GM12878 (cell line): Measurements from ENCODE around the gene FAM185A. TPM values are rescaled to one million over a fixed set of nuclear protein-coding genes. Genes with fewer than 3 reads are reported as not detected.
"Not testable (repeated sequence)": the region's sequence is repeated elsewhere in the genome, so short reads cannot be mapped to it uniquely, and the experiment has no call there.

Experiments used
- ATAC-seq: fragments of 200-7000 bp; cut with Tn5 transposase; 3 replicates; pipeline ENCODE4 v1.9.1; 2020; ENCODE audit warnings: mild to moderate bottlenecking, moderate library complexity
- BruUV-seq: library from RNA; stranded (reverse); fragments of 400-500 nt; replicated peaks from 2 replicates; lab custom pipeline; 2021; lab: Mats Ljungman, UMichigan
- CTCF ChIA-PET: fragments of 300-600 bp; sonication (Branson Sonifier 250); formaldehyde crosslinking; extraction: SDS; loops from one replicate; lab custom pipeline; 2021; ENCODE audit warnings: inconsistent platforms; lab: Yijun Ruan, JAX
- POLR2A ChIA-PET: fragments of 350-600 bp; formaldehyde crosslinking; extraction: SDS; loops from one replicate; lab custom pipeline; 2021; ENCODE audit warnings: inconsistent platforms; lab: Charles Lee
- RAD21 ChIA-PET: fragments of 300-600 bp; sonication (Branson Sonifier 250); formaldehyde crosslinking; loops from one replicate; lab custom pipeline; 2023; ENCODE audit warnings: antibody characterized with exemption; ENCODE audit not compliant: unreplicated experiment; lab: Charles Lee
- SMC1A ChIA-PET: fragments of 300-600 bp; sonication (Branson Sonifier 250); formaldehyde crosslinking; loops from one replicate; lab custom pipeline; 2023; ENCODE audit not compliant: unreplicated experiment, uncharacterized antibody; lab: Charles Lee
- DNase-seq: peaks from one replicate; pipeline ENCODE4 v3.0.0-alpha.2; 2011; ENCODE audit warnings: low read depth, low spot score
- FAIRE-seq: peaks from 3 replicates; lab custom pipeline; 2011; peaks lifted over from hg19 to GRCh38; lab: Jason Lieb, UNC
- H2AFZ ChIP-seq: 2 replicates; pipeline ENCODE4 v1.6.0; 2011; ENCODE audit warnings: low read depth, low read length, control low read depth; ENCODE audit not compliant: control insufficient read depth
- H3K27ac ChIP-seq: 2 replicates; pipeline ENCODE4 v1.5.1; 2011; ENCODE audit warnings: control low read depth; ENCODE audit not compliant: control insufficient read depth, insufficient read depth
- H3K27me3 ChIP-seq, 2 experiments: replicated peaks in 1 of 2; 2 replicates each; pipeline versions ENCODE4 v1.6.0 to v1.6.1; 2011; ENCODE audit warnings: low read length in 1 of 2; ENCODE audit not compliant: control insufficient read depth in 2 of 2, insufficient read depth in 2 of 2
- H3K36me3 ChIP-seq, 2 experiments: 2 replicates each; pipeline ENCODE4 v1.5.1; 2011; ENCODE audit warnings: low read length in 1 of 2; ENCODE audit not compliant: control insufficient read depth in 2 of 2, insufficient read depth in 2 of 2
- H3K4me1 ChIP-seq: 2 replicates; pipeline ENCODE4 v1.6.1; 2011; ENCODE audit warnings: mild to moderate bottlenecking, low read length, moderate library complexity, mixed read lengths; ENCODE audit not compliant: control insufficient read depth, insufficient read depth
- H3K4me2 ChIP-seq: 2 replicates; pipeline ENCODE4 v1.6.0; 2011; ENCODE audit warnings: control low read depth; ENCODE audit not compliant: control insufficient read depth, insufficient read depth
- H3K4me3 ChIP-seq: fragments of 200-600 bp; sonication (generic); 2 replicates; pipeline ENCODE4 v1.5.1; 2016
- H3K79me2 ChIP-seq: 2 replicates; pipeline ENCODE4 v1.6.0; 2011; ENCODE audit warnings: low read length; ENCODE audit not compliant: control insufficient read depth, insufficient read depth
- H3K9ac ChIP-seq: 2 replicates; pipeline ENCODE4 v1.8.0; 2011; ENCODE audit warnings: low read length, control low read depth, mixed read lengths; ENCODE audit not compliant: control insufficient read depth, insufficient read depth
- H3K9me3 ChIP-seq: replicated peaks from 3 replicates; pipeline ENCODE4 v1.5.1; 2011; ENCODE audit warnings: mild to moderate bottlenecking, low read length; ENCODE audit not compliant: control insufficient read depth, insufficient read depth
- H4K20me1 ChIP-seq: 2 replicates; pipeline ENCODE4 v1.6.0; 2011; ENCODE audit not compliant: control insufficient read depth, insufficient read depth
- WGBS: methylation state at CpG from one replicate; pipeline ENCODE4 v1.1.6; 2016; ENCODE audit warnings: low lambda C conversion rate; ENCODE audit not compliant: insufficient replicate concordance, insufficient coverage; ENCODE audit errors: missing lambda C conversion rate; 5-methylcytosine and 5-hydroxymethylcytosine counted together
- in situ Hi-C: fragments of 300-500 bp; cut with MboI; formaldehyde crosslinking; loops from 9 replicates; pipeline ENCODE4 v1.14.3; 2018; ENCODE audit warnings: mixed read lengths
- intact Hi-C: fragments of 100-400 bp; cut with micrococcal nuclease; formaldehyde crosslinking; loops from one replicate; pipeline ENCODE4 v1.14.2; 2022; ENCODE audit not compliant: unreplicated experiment
- polyA plus RNA-seq, 11 experiments: library from polyadenylated mRNA; depleted of rRNA in 4 of 11; unstranded in 6 of 11; stranded (reverse) in 5 of 11; fragments of >200 nt; fragmentation: Nextera tagmentation in 4 of 11; fragmentation: Illumina TruSeq in 1 of 11; extraction: Ambion mirVana in 4 of 11; extraction: Trizol in 1 of 11; gene quantifications; 1 replicate in 1 of 11; 2 replicates in 10 of 11; pipeline versions ENCODE4 v1.2.1 to v1.2.3, GENCODE V29; 2011 to 2016; ENCODE audit warnings: inconsistent platforms in 2 of 11, missing spikeins in 2 of 11, low read depth in 1 of 11
- total RNA-seq, 4 experiments: library from RNA; depleted of rRNA in 3 of 4; stranded (reverse); fragments of >200 nt in 3 of 4; fragmentation: Illumina TruSeq in 1 of 4; extraction: Trizol in 1 of 4; gene quantifications; 2 replicates each; pipeline versions ENCODE4 v1.2.1 to v1.2.3, GENCODE V29; 2013 to 2021

FAM185A gene
- total and polyA plus RNA-seq, 10 of the 15 experiments (the other 5 are each of a cell fraction or from before 2014, with no cell fraction given), result 1.9 to 12.8 (median 8.6) TPM

GRCh38 chr7:102780926-102781325, 32.1 kb downstream of the FAM185A start:
- SMC1A ChIA-PET, result interaction anchor here (1.1 kb wide), 1 partner anchor 37 kb away, joined by 3 read pairs; no protein-coding TSS in a partner anchor
- H3K4me1 ChIP-seq, H3K79me2 ChIP-seq, DNase-seq, CTCF ChIA-PET, H3K27ac ChIP-seq, RAD21 ChIA-PET, ATAC-seq, H3K4me3 ChIP-seq, H3K36me3 ChIP-seq, H3K9me3 ChIP-seq, in situ Hi-C loops, H3K27me3 ChIP-seq, intact Hi-C loops, H2AFZ ChIP-seq, H4K20me1 ChIP-seq, FAIRE-seq, H3K9ac ChIP-seq, BruUV-seq, POLR2A ChIA-PET, H3K4me2 ChIP-seq: not testable (repeated sequence)
- 93% methylated on average over 10 of the region's 10 CpGs for WGBS

GRCh38 chr7:102788770-102789169, 40.0 kb downstream of the FAM185A start:
- CTCF ChIA-PET, ATAC-seq, H3K9me3 ChIP-seq, H3K9ac ChIP-seq, BruUV-seq, H2AFZ ChIP-seq, H3K79me2 ChIP-seq, H3K4me1 ChIP-seq, H3K27me3 ChIP-seq, POLR2A ChIA-PET, H4K20me1 ChIP-seq, DNase-seq, FAIRE-seq, H3K27ac ChIP-seq, intact Hi-C loops, H3K4me2 ChIP-seq, in situ Hi-C loops, H3K4me3 ChIP-seq, RAD21 ChIA-PET, SMC1A ChIA-PET, H3K36me3 ChIP-seq: not testable (repeated sequence)
- WGBS, result 100% methylated on average over 2 of the region's 2 CpGs

- CTCF ChIA-PET, DNase-seq, H3K27me3 ChIP-seq, H3K4me1 ChIP-seq, H3K27ac ChIP-seq, POLR2A ChIA-PET, H3K79me2 ChIP-seq, H3K36me3 ChIP-seq, H3K9me3 ChIP-seq, RAD21 ChIA-PET, H3K4me3 ChIP-seq, BruUV-seq, H2AFZ ChIP-seq, intact Hi-C loops, FAIRE-seq, H3K9ac ChIP-seq, SMC1A ChIA-PET, H4K20me1 ChIP-seq, H3K4me2 ChIP-seq, ATAC-seq, in situ Hi-C loops: not testable (repeated sequence)
- WGBS, result 74% methylated on average over 4 of the region's 4 CpGs
Measured at GRCh38 chr7:102790364-102791100, 41.7 kb downstream of the FAM185A start.

DNA sequence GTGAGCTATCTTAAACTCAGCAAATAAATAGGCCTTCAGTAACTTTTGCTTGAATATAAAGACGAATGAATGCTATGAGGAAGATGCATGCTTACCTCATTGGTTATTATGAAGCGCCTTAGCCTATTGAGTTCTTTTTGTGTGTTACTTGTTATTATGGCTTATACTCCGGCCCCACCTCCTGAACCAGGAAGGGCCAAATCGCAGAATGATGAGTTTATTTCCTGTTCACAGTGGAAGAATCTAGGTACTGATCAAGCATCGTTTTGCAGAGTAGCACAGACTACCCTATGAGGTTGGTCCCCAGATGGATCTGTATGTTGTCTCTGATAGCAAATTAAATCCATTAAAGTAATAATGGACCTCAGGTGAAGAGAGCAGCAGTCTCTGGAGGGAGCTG, 42.6 kb downstream of the FAM185A start:
- H3K4me1 ChIP-seq, H3K27me3 ChIP-seq, H3K9ac ChIP-seq, H3K4me3 ChIP-seq, H3K79me2 ChIP-seq, POLR2A ChIA-PET, H3K4me2 ChIP-seq, FAIRE-seq, CTCF ChIA-PET, H3K27ac ChIP-seq, ATAC-seq, DNase-seq, SMC1A ChIA-PET, H4K20me1 ChIP-seq, H3K9me3 ChIP-seq, intact Hi-C loops, H3K36me3 ChIP-seq, BruUV-seq, H2AFZ ChIP-seq, in situ Hi-C loops, RAD21 ChIA-PET: not testable (repeated sequence)
- WGBS, result 85% methylated on average over 5 of the region's 5 CpGs
